Gastrocnemius medialis (tissue), 4 donors: ENCODE data around the gene TAS1R2.

ENCODE experiments used
- CTCF ChIP-seq, 5 experiments: fragments of 450-650 bp in 3 of 5; fragments of 200-600 bp in 2 of 5; sonication (generic) in 2 of 5; IDR thresholded peaks in 4 of 5; conservative IDR thresholded peaks in 1 of 5; 1 replicate in 4 of 5; 2 replicates in 1 of 5; pipeline ENCODE4 v1.5.1; 2016 to 2019; ENCODE audit warnings: antibody characterized with exemption in 5 of 5, mild to moderate bottlenecking in 3 of 5, moderate library complexity in 3 of 5
- POLR2A ChIP-seq, 2 donors: fragments of 450-650 bp; IDR thresholded peaks; one replicate each; pipeline ENCODE4 v1.6.1; 2017; ENCODE audit warnings: antibody characterized with exemption in 2 of 2, mild to moderate bottlenecking in 2 of 2, moderate library complexity in 2 of 2

- TF ChIP-seq CTCF (IDR thresholded peaks at IDR 0.05 in 4 of 5, conservative IDR thresholded peaks at IDR 0.05 in 1 of 5) = no peak
- no peak for TF ChIP-seq POLR2A (IDR thresholded peaks at IDR 0.05)
These were observed 19.3 kb downstream of the TAS1R2 start for GRCh38 chr1:18840145-18840544.
